ENCODE measurements around the gene RAB36.

RAB36 gene, protein sequence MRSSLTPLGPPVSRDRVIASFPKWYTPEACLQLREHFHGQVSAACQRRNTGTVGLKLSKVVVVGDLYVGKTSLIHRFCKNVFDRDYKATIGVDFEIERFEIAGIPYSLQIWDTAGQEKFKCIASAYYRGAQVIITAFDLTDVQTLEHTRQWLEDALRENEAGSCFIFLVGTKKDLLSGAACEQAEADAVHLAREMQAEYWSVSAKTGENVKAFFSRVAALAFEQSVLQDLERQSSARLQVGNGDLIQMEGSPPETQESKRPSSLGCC

DNA sequence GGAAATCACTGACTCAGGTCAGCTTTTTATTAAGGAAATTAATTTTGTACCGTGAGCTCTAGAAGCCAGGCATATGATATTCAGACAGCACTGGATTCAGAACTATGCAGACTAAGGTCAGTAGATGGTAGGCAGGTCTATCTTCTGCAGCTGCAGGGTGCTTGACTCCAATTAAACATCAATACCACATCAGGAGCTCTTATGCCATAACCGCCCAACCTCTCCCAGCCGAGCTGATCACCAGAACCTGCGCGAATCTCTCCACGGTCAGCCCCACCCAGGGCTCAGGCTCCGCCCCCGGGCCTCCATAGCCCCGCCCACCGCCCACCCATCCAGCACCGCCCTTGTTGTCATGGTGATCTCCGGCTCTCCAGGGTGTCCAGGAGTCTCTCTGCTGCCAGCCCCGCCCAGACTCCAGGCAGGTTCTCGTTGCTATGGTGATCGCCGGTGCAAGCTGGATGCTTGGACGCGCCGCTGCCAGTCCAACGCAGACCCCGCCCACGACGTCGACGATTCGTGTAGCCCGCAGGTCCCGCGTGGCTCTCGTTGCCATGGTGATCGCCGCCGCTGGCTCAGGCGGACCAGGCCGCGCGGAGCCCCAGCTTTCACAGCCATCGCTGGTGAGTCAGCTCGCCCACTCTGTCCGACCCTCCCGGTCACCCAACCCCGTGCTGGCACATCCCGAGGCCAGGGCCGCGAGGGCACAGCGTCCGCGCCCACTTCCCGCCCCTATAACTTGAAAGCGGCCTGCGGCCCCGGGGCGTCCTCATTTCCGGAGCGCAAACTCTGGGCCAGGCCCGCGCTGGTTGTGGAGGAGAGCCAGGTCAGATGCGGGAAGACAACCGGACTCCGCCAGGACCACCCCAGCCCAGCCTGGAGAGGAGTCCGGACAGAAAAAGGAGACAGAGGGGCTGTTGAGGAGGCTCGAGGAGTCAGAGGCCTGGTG lies at the start of gene RAB36:
TSS of gene RAB36 (plus strand) at position 546 of the 946 bp plus-strand sequence. CDS start 1,140 bp downstream, outside the sequence.
- no peaks in the 10 kb centered on the region for H3K36me3 ChIP-seq (ENCODE audit: insufficient read depth, insufficient read length, low read length)
- H3K9ac ChIP-seq (ENCODE audit: insufficient read length, low read depth) = peak within 1 kb of the TSS; percentile 61
- H3K4me3 ChIP-seq (ENCODE audit: insufficient read length, low read depth) = peak within 1 kb of the TSS; percentile 46

GRCh38 chr22:23095733-23096342 lies 49.4 kb upstream of the RAB36 start:
- Histone ChIP-seq H3K36me3 (ENCODE audit: insufficient read depth, insufficient read length, low read length) (no peaks in the 10 kb centered on the region), H3K4me3 (ENCODE audit: insufficient read length, low read depth) (no peak overlapping the region), H3K4me1 (ENCODE audit: insufficient read depth, insufficient read length) (peaks cover 5% of the 10 kb centered on the region), H3K9me3 (ENCODE audit: insufficient read depth, low read length) (no peaks in the 10 kb centered on the region), H3K9ac (ENCODE audit: insufficient read length, low read depth) (no peak overlapping the region), H3K27me3 (ENCODE audit: insufficient read depth, insufficient read length) (no peaks in the 10 kb centered on the region)
- TF ChIP-seq YY1 (IDR thresholded peaks at IDR 0.05; ENCODE audit: insufficient read depth, insufficient read length) (no peak), ZNF274 (IDR thresholded peaks at IDR 0.05; ENCODE audit: low read depth, low read length) (no peak), SUZ12 (IDR thresholded peaks at IDR 0.05; ENCODE audit: extremely low read depth, insufficient read depth, insufficient read length) (no peak)
- no peak for DNase-seq (ENCODE audit: low read depth, low spot score)

More for the DNA sequence above, at the start of gene RAB36:
- Histone ChIP-seq H3K4me1 (ENCODE audit: insufficient read depth, insufficient read length) (peaks cover 2% of the 10 kb centered on the region), H3K9me3 (ENCODE audit: insufficient read depth, low read length) (no peaks in the 10 kb centered on the region), H3K27me3 (ENCODE audit: insufficient read depth, insufficient read length) (peaks cover 42% of the 10 kb centered on the region)
- peak; percentile 92 for DNase-seq (ENCODE audit: low read depth, low spot score)
- TF ChIP-seq SUZ12 (IDR thresholded peaks at IDR 0.05; ENCODE audit: extremely low read depth, insufficient read depth, insufficient read length) = no peak
- TF ChIP-seq YY1 (IDR thresholded peaks at IDR 0.05; ENCODE audit: insufficient read depth, insufficient read length) = no peak
- TF ChIP-seq ZNF274 (IDR thresholded peaks at IDR 0.05; ENCODE audit: low read depth, low read length) = no peak

DNA sequence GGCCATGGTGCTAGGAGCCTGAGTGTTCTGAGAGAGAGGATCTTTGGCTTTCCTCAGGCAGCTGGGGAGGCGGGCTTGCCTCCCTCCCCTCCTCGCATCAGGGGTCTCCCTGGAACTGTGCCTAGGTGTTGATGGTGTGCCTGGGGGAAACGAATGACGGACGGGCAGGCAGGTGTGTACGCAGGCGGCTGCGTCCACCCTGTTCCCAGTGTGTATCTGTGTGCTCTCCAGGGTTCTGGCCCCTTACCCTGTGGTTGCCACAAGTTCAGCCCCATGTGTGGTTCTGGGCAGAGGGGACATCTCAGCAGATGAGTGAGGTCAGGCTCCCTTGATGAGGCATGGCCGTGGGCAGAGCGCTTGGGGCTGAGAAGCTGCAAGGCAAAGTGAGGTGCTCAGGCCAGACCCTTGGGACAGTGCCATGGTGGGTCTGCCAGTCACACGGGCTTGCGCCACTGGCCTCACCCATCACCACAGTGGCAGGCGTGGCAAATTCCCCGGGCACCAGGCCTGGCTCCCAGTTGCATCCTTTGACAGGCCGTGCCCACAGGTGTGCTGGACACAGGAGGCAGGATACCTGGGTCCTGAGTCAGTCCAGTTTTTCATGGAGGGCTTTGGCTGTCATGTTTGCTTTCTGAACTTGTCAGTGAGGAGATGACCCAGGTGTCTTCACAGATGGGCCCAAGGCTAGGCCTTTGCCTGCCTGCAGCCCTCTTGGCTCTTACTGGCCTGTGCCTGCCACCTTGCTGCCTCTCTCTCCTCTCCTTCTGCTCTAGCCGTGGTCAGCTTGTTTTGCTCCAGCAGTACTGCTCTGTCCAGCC lies 47.7 kb upstream of the RAB36 start:
- H3K9me3 ChIP-seq (ENCODE audit: insufficient read depth, low read length) = no peaks in the 10 kb centered on the region
- no peak overlapping the region for H3K9ac ChIP-seq (ENCODE audit: insufficient read length, low read depth)
- H3K27me3 ChIP-seq (ENCODE audit: insufficient read depth, insufficient read length) = no peaks in the 10 kb centered on the region
- no peak for DNase-seq (ENCODE audit: low read depth, low spot score)
- H3K4me3 ChIP-seq (ENCODE audit: insufficient read length, low read depth) = no peak overlapping the region
- no peak for TF ChIP-seq ZNF274 (IDR thresholded peaks at IDR 0.05; ENCODE audit: low read depth, low read length)
- no peak for TF ChIP-seq SUZ12 (IDR thresholded peaks at IDR 0.05; ENCODE audit: extremely low read depth, insufficient read depth, insufficient read length)
- TF ChIP-seq YY1 (IDR thresholded peaks at IDR 0.05; ENCODE audit: insufficient read depth, insufficient read length) = no peak
- H3K36me3 ChIP-seq (ENCODE audit: insufficient read depth, insufficient read length, low read length) = no peaks in the 10 kb centered on the region
- peaks cover 5% of the 10 kb centered on the region for H3K4me1 ChIP-seq (ENCODE audit: insufficient read depth, insufficient read length)

DNA sequence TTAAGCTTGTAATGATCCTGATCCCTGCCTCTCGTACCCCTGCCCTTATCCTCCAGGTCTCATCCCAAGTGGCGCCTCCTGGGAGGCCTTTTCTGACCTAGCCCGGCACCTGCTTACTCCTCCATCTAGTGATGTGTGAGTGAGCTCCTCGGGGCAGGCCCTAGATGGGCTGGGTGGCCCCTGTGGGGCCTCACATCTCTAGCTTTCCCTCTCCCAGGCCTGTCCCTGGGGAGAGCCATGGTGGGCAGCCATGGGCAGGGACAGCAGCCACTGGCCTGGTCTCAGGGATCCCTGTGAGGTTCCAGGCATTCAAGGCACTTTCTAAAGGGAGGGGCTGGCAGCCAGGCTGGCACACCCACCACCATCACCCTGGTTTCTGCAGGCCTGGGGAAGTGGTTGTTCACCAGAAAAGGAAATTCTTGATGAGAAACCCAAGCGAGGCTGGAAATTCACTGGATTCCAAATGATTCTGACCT lies 47.0 kb upstream of the RAB36 start:
- peaks cover 5% of the 10 kb centered on the region for H3K4me1 ChIP-seq (ENCODE audit: insufficient read depth, insufficient read length)
- H3K4me3 ChIP-seq (ENCODE audit: insufficient read length, low read depth) = no peak overlapping the region
- H3K36me3 ChIP-seq (ENCODE audit: insufficient read depth, insufficient read length, low read length) = no peaks in the 10 kb centered on the region
- TF ChIP-seq YY1 (IDR thresholded peaks at IDR 0.05; ENCODE audit: insufficient read depth, insufficient read length) (no peak), SUZ12 (IDR thresholded peaks at IDR 0.05; ENCODE audit: extremely low read depth, insufficient read depth, insufficient read length) (no peak), ZNF274 (IDR thresholded peaks at IDR 0.05; ENCODE audit: low read depth, low read length) (no peak)
- no peak for DNase-seq (ENCODE audit: low read depth, low spot score)
- no peaks in the 10 kb centered on the region for H3K9me3 ChIP-seq (ENCODE audit: insufficient read depth, low read length)
- no peaks in the 10 kb centered on the region for H3K27me3 ChIP-seq (ENCODE audit: insufficient read depth, insufficient read length)
- no peak overlapping the region for H3K9ac ChIP-seq (ENCODE audit: insufficient read length, low read depth)

DNA sequence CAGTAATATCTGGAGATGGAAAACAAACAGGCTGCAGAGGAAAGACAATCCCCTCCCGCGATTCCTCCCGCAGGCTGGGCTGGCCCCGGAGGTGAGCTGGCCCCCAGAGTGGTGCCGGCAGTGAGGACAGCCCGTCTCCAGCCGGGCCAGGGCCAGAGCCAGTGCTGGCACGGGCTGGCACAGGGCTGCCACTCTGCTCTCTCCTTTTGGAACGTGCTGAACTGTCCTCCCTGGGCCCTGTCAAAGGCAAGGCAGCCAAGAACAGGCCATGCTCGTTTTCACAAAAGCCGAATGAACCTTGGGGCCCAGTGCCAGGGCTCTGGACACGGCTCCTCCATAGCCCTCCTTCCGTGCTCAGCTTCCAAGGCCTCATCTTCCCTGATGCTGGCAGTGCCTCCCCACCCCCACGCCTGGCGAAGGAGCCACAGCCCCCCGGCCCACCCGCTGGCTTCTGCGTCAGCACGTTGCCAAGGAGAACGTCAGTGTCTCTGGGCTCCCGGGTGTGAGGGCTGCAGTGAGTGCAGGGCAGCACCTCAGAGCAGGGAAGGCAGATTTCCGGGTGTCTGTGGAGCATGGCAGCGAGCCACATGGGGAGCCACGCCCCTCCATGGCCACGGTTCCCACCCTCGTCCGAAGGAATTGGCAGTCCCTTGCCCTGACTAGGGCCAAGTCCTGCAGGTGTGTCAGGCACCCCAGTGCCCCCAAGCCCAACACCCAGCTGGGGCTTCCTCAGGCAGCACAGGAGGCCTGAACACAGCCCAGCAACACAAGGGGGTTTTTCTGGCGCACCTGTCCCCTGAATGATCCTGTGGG lies 46.4 kb upstream of the RAB36 start:
- no peak for DNase-seq (ENCODE audit: low read depth, low spot score)
- peaks cover 5% of the 10 kb centered on the region for H3K4me1 ChIP-seq (ENCODE audit: insufficient read depth, insufficient read length)
- H3K4me3 ChIP-seq (ENCODE audit: insufficient read length, low read depth) = no peak overlapping the region
- no peaks in the 10 kb centered on the region for H3K9me3 ChIP-seq (ENCODE audit: insufficient read depth, low read length)
- H3K9ac ChIP-seq (ENCODE audit: insufficient read length, low read depth) = no peak overlapping the region
- no peaks in the 10 kb centered on the region for H3K36me3 ChIP-seq (ENCODE audit: insufficient read depth, insufficient read length, low read length)
- H3K27me3 ChIP-seq (ENCODE audit: insufficient read depth, insufficient read length) = no peaks in the 10 kb centered on the region
- TF ChIP-seq SUZ12 (IDR thresholded peaks at IDR 0.05; ENCODE audit: extremely low read depth, insufficient read depth, insufficient read length) (no peak), YY1 (IDR thresholded peaks at IDR 0.05; ENCODE audit: insufficient read depth, insufficient read length) (no peak), ZNF274 (IDR thresholded peaks at IDR 0.05; ENCODE audit: low read depth, low read length) (no peak)

DNA sequence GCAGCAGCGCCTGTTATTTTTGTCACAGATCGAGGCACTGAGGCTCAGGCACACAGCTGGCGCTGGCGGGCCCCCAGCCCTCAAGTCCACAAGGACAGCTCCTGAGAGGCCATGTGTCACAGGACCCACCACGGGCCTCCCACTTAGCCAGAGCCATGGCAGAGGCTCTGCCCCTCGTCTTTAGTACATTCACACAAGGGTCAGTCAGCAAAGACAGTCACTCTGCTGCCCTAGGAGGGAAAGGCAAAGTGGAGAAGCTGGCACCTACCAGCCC lies 45.8 kb upstream of the RAB36 start:
- Histone ChIP-seq H3K4me3 (ENCODE audit: insufficient read length, low read depth) (no peak overlapping the region), H3K9ac (ENCODE audit: insufficient read length, low read depth) (no peak overlapping the region), H3K4me1 (ENCODE audit: insufficient read depth, insufficient read length) (peaks cover 5% of the 10 kb centered on the region), H3K9me3 (ENCODE audit: insufficient read depth, low read length) (no peaks in the 10 kb centered on the region), H3K36me3 (ENCODE audit: insufficient read depth, insufficient read length, low read length) (no peaks in the 10 kb centered on the region), H3K27me3 (ENCODE audit: insufficient read depth, insufficient read length) (no peaks in the 10 kb centered on the region)
- TF ChIP-seq YY1 (IDR thresholded peaks at IDR 0.05; ENCODE audit: insufficient read depth, insufficient read length) (no peak), ZNF274 (IDR thresholded peaks at IDR 0.05; ENCODE audit: low read depth, low read length) (no peak), SUZ12 (IDR thresholded peaks at IDR 0.05; ENCODE audit: extremely low read depth, insufficient read depth, insufficient read length) (no peak)
- DNase-seq (ENCODE audit: low read depth, low spot score) = no peak

All from NT2/D1 (cell line).